ENCODE results near the gene CDK2.

DNA sequence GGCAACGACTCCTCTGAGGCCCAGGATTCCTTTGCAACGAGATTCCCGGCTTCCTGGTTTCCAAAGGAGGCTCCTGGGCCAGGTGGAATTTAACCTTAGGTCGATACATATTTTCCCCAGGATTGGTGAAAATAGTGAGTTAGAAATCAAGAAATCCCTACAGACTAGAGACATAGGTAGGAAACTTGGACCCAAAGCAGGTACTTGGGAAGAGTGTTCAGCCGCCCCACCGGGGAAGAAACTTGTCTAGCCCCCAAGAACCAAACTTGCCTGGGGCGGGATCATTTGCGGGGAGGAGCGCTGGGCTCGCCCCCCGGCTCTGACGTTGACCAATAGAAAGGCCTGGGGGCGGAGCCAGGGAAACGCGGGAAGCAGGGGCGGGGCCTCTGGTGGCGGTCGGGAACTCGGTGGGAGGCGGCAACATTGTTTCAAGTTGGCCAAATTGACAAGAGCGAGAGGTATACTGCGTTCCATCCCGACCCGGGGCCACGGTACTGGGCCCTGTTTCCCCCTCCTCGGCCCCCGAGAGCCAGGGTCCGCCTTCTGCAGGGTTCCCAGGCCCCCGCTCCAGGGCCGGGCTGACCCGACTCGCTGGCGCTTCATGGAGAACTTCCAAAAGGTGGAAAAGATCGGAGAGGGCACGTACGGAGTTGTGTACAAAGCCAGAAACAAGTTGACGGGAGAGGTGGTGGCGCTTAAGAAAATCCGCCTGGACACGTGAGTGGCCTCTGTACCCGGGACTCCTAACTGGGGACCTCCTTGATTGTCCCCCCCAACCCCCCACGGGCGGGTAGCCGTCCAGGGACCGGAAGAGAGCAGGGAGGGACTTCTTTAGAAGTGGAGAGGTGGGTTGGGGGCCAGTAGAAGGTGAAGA, at the start of gene CDK2:
- TF ChIP-seq EP300 (IDR thresholded peaks at IDR 0.05; ENCODE audit: borderline replicate concordance in 1 of 2, low read depth in 1 of 2, low read length in 1 of 2) (no peak), EZH2phosphoT487 (IDR thresholded peaks at IDR 0.05; ENCODE audit: borderline replicate concordance, low read depth) (no peak), GABPA (IDR thresholded peaks at IDR 0.05; ENCODE audit: low read depth) (no peak), MXI1 (IDR thresholded peaks at IDR 0.05; ENCODE audit: low read depth, low read length) (peak; percentile 48; the same call in 1 of the 2 replicates), FOXM1 (IDR thresholded peaks at IDR 0.05; ENCODE audit: low read depth) (no peak), POLR2AphosphoS5 (IDR thresholded peaks at IDR 0.05; ENCODE audit: low read depth, low read length) (peak; percentile 83; the same call in 1 of the 2 replicates), SIN3A (IDR thresholded peaks at IDR 0.05; ENCODE audit: borderline replicate concordance, low read depth, low read length) (peak; percentile 73; the same call in 1 of the 2 replicates), CHD2 (IDR thresholded peaks at IDR 0.05; ENCODE audit: low read length, partially characterized antibody) (no peak), NFIC (IDR thresholded peaks at IDR 0.05; ENCODE audit: borderline replicate concordance) (no peak)
- TF ChIP-seq, protein P1, sequence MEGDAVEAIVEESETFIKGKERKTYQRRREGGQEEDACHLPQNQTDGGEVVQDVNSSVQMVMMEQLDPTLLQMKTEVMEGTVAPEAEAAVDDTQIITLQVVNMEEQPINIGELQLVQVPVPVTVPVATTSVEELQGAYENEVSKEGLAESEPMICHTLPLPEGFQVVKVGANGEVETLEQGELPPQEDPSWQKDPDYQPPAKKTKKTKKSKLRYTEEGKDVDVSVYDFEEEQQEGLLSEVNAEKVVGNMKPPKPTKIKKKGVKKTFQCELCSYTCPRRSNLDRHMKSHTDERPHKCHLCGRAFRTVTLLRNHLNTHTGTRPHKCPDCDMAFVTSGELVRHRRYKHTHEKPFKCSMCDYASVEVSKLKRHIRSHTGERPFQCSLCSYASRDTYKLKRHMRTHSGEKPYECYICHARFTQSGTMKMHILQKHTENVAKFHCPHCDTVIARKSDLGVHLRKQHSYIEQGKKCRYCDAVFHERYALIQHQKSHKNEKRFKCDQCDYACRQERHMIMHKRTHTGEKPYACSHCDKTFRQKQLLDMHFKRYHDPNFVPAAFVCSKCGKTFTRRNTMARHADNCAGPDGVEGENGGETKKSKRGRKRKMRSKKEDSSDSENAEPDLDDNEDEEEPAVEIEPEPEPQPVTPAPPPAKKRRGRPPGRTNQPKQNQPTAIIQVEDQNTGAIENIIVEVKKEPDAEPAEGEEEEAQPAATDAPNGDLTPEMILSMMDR (IDR thresholded peaks at IDR 0.05): no peak
- TF ChIP-seq, protein P2, sequence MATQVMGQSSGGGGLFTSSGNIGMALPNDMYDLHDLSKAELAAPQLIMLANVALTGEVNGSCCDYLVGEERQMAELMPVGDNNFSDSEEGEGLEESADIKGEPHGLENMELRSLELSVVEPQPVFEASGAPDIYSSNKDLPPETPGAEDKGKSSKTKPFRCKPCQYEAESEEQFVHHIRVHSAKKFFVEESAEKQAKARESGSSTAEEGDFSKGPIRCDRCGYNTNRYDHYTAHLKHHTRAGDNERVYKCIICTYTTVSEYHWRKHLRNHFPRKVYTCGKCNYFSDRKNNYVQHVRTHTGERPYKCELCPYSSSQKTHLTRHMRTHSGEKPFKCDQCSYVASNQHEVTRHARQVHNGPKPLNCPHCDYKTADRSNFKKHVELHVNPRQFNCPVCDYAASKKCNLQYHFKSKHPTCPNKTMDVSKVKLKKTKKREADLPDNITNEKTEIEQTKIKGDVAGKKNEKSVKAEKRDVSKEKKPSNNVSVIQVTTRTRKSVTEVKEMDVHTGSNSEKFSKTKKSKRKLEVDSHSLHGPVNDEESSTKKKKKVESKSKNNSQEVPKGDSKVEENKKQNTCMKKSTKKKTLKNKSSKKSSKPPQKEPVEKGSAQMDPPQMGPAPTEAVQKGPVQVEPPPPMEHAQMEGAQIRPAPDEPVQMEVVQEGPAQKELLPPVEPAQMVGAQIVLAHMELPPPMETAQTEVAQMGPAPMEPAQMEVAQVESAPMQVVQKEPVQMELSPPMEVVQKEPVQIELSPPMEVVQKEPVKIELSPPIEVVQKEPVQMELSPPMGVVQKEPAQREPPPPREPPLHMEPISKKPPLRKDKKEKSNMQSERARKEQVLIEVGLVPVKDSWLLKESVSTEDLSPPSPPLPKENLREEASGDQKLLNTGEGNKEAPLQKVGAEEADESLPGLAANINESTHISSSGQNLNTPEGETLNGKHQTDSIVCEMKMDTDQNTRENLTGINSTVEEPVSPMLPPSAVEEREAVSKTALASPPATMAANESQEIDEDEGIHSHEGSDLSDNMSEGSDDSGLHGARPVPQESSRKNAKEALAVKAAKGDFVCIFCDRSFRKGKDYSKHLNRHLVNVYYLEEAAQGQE (IDR thresholded peaks at IDR 0.05; ENCODE audit: low read depth, low read length): no peak
